T-helper 2 cell treated with Interferon-gamma antibody and Interleukin-4, amounts not matched to agents 5 μg/mL and 100 μg/mL, for 36 hours (primary cell): ENCODE measurements around the gene PITRM1.
A peak's percentile ranks its signal among the peaks of the same experiment; 100 is the strongest.

Source experiments
- DNase-seq: peaks from one replicate; pipeline ENCODE4 v3.0.0; 2021; ENCODE audit warnings: low spot score
- H3K27ac Mint-ChIP-seq: one replicate; pipeline ENCODE4 v1.8.0; 2021; ENCODE audit warnings: mild to moderate bottlenecking, mixed read lengths
- H3K27me3 Mint-ChIP-seq: one replicate; pipeline ENCODE4 v1.8.0; 2021; ENCODE audit warnings: low read depth, mixed read lengths
- H3K36me3 Mint-ChIP-seq: one replicate; pipeline ENCODE4 v1.8.0; 2021; ENCODE audit warnings: low read depth, mixed read lengths
- H3K4me1 Mint-ChIP-seq: one replicate; pipeline ENCODE4 v1.8.0; 2021; ENCODE audit warnings: low read depth, mixed read lengths
- H3K4me3 Mint-ChIP-seq: one replicate; pipeline ENCODE4 v1.8.0; 2022; ENCODE audit warnings: mild to moderate bottlenecking, moderate library complexity, mixed read lengths
- H3K9me3 Mint-ChIP-seq: one replicate; pipeline ENCODE4 v1.8.0; 2021; ENCODE audit warnings: mixed read lengths

The PITRM1 gene

GRCh38 chr10:3206511-3207157 lies 34.1 kb upstream of the PITRM1 start:
- Mint-ChIP-seq H3K4me3 (no peak overlapping the region), H3K36me3 (no peaks in the 10 kb centered on the region), H3K4me1 (no peaks in the 10 kb centered on the region), H3K9me3 (no peaks in the 10 kb centered on the region), H3K27ac (no peak overlapping the region), H3K27me3 (peaks cover 64% of the 10 kb centered on the region)
- DNase-seq = no peak

- Mint-ChIP-seq H3K27ac (no peak overlapping the region), H3K4me1 (peaks cover 2% of the 10 kb centered on the region), H3K27me3 (peaks cover 72% of the 10 kb centered on the region), H3K36me3 (no peaks in the 10 kb centered on the region), H3K4me3 (no peak overlapping the region), H3K9me3 (no peaks in the 10 kb centered on the region)
- DNase-seq = no peak
Observed at GRCh38 chr10:3203972-3204371, 31.4 kb upstream of the PITRM1 start.

GRCh38 chr10:3203016-3203811 lies 30.6 kb upstream of the PITRM1 start:
- Mint-ChIP-seq H3K4me3 (no peak overlapping the region), H3K36me3 (no peaks in the 10 kb centered on the region), H3K27ac (no peak overlapping the region), H3K4me1 (peaks cover 8% of the 10 kb centered on the region), H3K9me3 (no peaks in the 10 kb centered on the region), H3K27me3 (peaks cover 75% of the 10 kb centered on the region)
- no peak for DNase-seq

- Mint-ChIP-seq H3K9me3 (no peaks in the 10 kb centered on the region), H3K4me1 (peaks cover 17% of the 10 kb centered on the region), H3K4me3 (no peak overlapping the region), H3K36me3 (no peaks in the 10 kb centered on the region), H3K27me3 (peaks cover 71% of the 10 kb centered on the region), H3K27ac (no peak overlapping the region)
- no peak for DNase-seq
Observed at GRCh38 chr10:3201796-3202195, 29.2 kb upstream of the PITRM1 start.

- Mint-ChIP-seq H3K27me3 (peaks cover 82% of the 10 kb centered on the region), H3K9me3 (no peaks in the 10 kb centered on the region), H3K36me3 (no peaks in the 10 kb centered on the region), H3K4me3 (no peak overlapping the region), H3K4me1 (peaks cover 17% of the 10 kb centered on the region), H3K27ac (no peak overlapping the region)
- DNase-seq = no peak
Observed at GRCh38 chr10:3199488-3199887, 26.9 kb upstream of the PITRM1 start.

GRCh38 chr10:3198900-3199299 lies 26.3 kb upstream of the PITRM1 start:
- Mint-ChIP-seq H3K27me3 (peaks cover 85% of the 10 kb centered on the region), H3K27ac (no peak overlapping the region), H3K4me3 (no peak overlapping the region)

GRCh38 chr10:3197348-3198003 lies 24.9 kb upstream of the PITRM1 start:
- Mint-ChIP-seq H3K4me3 (peak overlapping the region; percentile 61), H3K27me3 (peaks cover 84% of the 10 kb centered on the region), H3K4me1 (peaks cover 18% of the 10 kb centered on the region), H3K9me3 (no peaks in the 10 kb centered on the region), H3K36me3 (no peaks in the 10 kb centered on the region), H3K27ac (peak overlapping the region; percentile 0)
- DNase-seq = peak; percentile 91

More at GRCh38 chr10:3198900-3199299, 26.3 kb upstream of the PITRM1 start:
- DNase-seq = no peak
- peaks cover 17% of the 10 kb centered on the region for H3K4me1 Mint-ChIP-seq
- H3K9me3 Mint-ChIP-seq = no peaks in the 10 kb centered on the region
- H3K36me3 Mint-ChIP-seq = no peaks in the 10 kb centered on the region

GRCh38 chr10:3196958-3197347 lies 24.4 kb upstream of the PITRM1 start:
- H3K9me3 Mint-ChIP-seq = no peaks in the 10 kb centered on the region
- no peaks in the 10 kb centered on the region for H3K36me3 Mint-ChIP-seq
- no peak overlapping the region for H3K4me3 Mint-ChIP-seq
- H3K27ac Mint-ChIP-seq = no peak overlapping the region
- peaks cover 84% of the 10 kb centered on the region for H3K27me3 Mint-ChIP-seq
- peaks cover 18% of the 10 kb centered on the region for H3K4me1 Mint-ChIP-seq
- DNase-seq = no peak

- Mint-ChIP-seq H3K27ac (no peak overlapping the region), H3K9me3 (no peaks in the 10 kb centered on the region), H3K27me3 (peaks cover 82% of the 10 kb centered on the region), H3K4me3 (no peak overlapping the region), H3K4me1 (peaks cover 18% of the 10 kb centered on the region), H3K36me3 (no peaks in the 10 kb centered on the region)
- no peak for DNase-seq
Observed at GRCh38 chr10:3196482-3196881, 23.9 kb upstream of the PITRM1 start.

GRCh38 chr10:3195726-3196125 lies 23.1 kb upstream of the PITRM1 start:
- H3K4me1 Mint-ChIP-seq = peaks cover 18% of the 10 kb centered on the region
- H3K27me3 Mint-ChIP-seq = peaks cover 81% of the 10 kb centered on the region
- H3K27ac Mint-ChIP-seq = no peak overlapping the region
- DNase-seq = no peak
- no peaks in the 10 kb centered on the region for H3K36me3 Mint-ChIP-seq
- no peaks in the 10 kb centered on the region for H3K9me3 Mint-ChIP-seq
- no peak overlapping the region for H3K4me3 Mint-ChIP-seq

GRCh38 chr10:3195286-3195685 lies 22.7 kb upstream of the PITRM1 start:
- Mint-ChIP-seq H3K9me3 (no peaks in the 10 kb centered on the region), H3K4me3 (no peak overlapping the region), H3K4me1 (peaks cover 18% of the 10 kb centered on the region), H3K36me3 (no peaks in the 10 kb centered on the region), H3K27me3 (peaks cover 79% of the 10 kb centered on the region), H3K27ac (no peak overlapping the region)
- DNase-seq = no peak

- H3K27me3 Mint-ChIP-seq = peaks cover 79% of the 10 kb centered on the region
- no peak for DNase-seq
- H3K4me1 Mint-ChIP-seq = peaks cover 18% of the 10 kb centered on the region
- no peaks in the 10 kb centered on the region for H3K9me3 Mint-ChIP-seq
- no peak overlapping the region for H3K27ac Mint-ChIP-seq
- H3K4me3 Mint-ChIP-seq = no peak overlapping the region
- H3K36me3 Mint-ChIP-seq = no peaks in the 10 kb centered on the region
Observed at GRCh38 chr10:3194871-3195270, 22.3 kb upstream of the PITRM1 start.

GRCh38 chr10:3193751-3194150 lies 21.2 kb upstream of the PITRM1 start:
- H3K4me3 Mint-ChIP-seq = no peak overlapping the region
- H3K36me3 Mint-ChIP-seq = no peaks in the 10 kb centered on the region
- H3K4me1 Mint-ChIP-seq = peaks cover 14% of the 10 kb centered on the region
- no peak overlapping the region for H3K27ac Mint-ChIP-seq
- DNase-seq = no peak
- H3K9me3 Mint-ChIP-seq = no peaks in the 10 kb centered on the region
- H3K27me3 Mint-ChIP-seq = peaks cover 78% of the 10 kb centered on the region
